Choroid plexus epithelial cell (primary cell): ENCODE data around the gene SPRED2.

Source experiments
- DNase-seq: peaks from one replicate; pipeline ENCODE4 v3.0.0-alpha.2; 2010; ENCODE audit warnings: low read depth
- H3K4me3 ChIP-seq: 2 replicates; pipeline ENCODE4 v1.5.1; 2011; ENCODE audit warnings: low read depth, mild to moderate bottlenecking, control low read depth, low read length, moderate library complexity
- TF ChIP-seq, protein P1 (sequence below): conservative IDR thresholded peaks from 2 replicates; pipeline ENCODE4 v1.5.1; 2011; ENCODE audit warnings: low read depth, mild to moderate bottlenecking, control low read depth, inconsistent platforms, low read length, moderate library complexity

The SPRED2 gene

GRCh38 chr2:65275141-65275915 lies 157.1 kb downstream of the SPRED2 start:
- TF ChIP-seq, protein P1, sequence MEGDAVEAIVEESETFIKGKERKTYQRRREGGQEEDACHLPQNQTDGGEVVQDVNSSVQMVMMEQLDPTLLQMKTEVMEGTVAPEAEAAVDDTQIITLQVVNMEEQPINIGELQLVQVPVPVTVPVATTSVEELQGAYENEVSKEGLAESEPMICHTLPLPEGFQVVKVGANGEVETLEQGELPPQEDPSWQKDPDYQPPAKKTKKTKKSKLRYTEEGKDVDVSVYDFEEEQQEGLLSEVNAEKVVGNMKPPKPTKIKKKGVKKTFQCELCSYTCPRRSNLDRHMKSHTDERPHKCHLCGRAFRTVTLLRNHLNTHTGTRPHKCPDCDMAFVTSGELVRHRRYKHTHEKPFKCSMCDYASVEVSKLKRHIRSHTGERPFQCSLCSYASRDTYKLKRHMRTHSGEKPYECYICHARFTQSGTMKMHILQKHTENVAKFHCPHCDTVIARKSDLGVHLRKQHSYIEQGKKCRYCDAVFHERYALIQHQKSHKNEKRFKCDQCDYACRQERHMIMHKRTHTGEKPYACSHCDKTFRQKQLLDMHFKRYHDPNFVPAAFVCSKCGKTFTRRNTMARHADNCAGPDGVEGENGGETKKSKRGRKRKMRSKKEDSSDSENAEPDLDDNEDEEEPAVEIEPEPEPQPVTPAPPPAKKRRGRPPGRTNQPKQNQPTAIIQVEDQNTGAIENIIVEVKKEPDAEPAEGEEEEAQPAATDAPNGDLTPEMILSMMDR, result no peak
- no peak overlapping the region for H3K4me3 ChIP-seq
- DNase-seq, result peak; percentile 29

DNA sequence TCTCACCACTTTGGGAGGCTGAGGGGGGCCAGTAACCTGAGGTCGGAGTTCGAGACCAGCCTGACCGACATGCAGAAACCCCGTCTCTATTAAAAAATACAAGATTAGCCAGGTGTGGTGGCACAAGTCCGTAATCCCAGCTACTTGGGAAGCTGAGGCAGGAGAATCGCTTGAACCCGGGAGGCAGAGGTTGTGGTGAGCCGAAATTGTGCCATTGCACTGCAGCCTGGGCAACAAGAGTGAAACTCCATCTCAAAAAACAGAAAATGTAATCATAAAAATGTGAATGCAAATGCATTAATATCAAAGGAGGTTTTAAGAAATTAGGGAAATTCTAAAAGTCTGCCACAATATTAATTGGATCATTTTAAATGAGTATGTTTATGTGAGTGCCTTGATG lies 159.1 kb downstream of the SPRED2 start:
- DNase-seq, result no peak
- TF ChIP-seq, protein P1, result no peak
- no peak overlapping the region for H3K4me3 ChIP-seq

- TF ChIP-seq, protein P1, result no peak
- DNase-seq, result no peak
These were observed 163.4 kb downstream of the SPRED2 start for GRCh38 chr2:65268957-65269356.

DNA sequence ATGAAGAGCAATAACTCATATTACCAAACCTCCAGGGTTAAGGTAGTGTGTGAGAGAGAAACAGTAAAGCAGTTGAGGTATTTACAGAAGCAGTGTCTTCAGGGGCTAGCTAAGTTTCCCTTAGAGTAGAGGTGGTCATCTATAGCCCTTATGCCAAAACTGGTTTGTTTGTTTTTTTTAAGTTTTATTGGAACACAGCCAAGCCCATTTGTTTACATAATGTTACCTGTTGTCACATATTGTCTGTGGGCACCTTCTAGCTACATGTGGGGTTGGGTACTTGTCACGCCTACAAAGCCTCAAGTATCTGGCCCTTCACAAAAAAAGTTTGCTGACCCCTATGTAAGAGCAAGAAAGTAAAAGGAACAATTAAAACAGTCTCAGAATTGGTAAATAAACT lies 165.4 kb downstream of the SPRED2 start:
- TF ChIP-seq, protein P1, result no peak
- no peak overlapping the region for H3K4me3 ChIP-seq
- no peak for DNase-seq

More at GRCh38 chr2:65268957-65269356, 163.4 kb downstream of the SPRED2 start:
- no peak overlapping the region for H3K4me3 ChIP-seq

DNA sequence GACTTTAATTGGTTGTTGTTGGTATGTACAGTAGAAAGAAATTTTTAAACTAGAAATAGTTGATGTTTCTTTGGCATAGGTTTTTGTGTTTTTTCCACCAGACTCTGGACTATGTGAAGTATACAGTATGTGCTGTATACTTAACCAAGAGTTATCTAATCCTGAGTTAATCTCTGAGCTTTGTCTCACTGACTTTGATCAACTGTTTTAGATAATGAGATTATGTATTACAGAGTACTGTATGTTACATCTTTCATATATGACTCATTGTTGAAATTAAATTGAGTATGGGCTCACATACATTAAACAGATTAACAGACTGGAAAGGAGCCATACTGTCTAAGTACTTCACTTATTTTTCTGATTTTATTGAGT lies 166.7 kb downstream of the SPRED2 start:
- TF ChIP-seq, protein P1, result no peak
- no peak for DNase-seq
- H3K4me3 ChIP-seq, result no peak overlapping the region

DNA sequence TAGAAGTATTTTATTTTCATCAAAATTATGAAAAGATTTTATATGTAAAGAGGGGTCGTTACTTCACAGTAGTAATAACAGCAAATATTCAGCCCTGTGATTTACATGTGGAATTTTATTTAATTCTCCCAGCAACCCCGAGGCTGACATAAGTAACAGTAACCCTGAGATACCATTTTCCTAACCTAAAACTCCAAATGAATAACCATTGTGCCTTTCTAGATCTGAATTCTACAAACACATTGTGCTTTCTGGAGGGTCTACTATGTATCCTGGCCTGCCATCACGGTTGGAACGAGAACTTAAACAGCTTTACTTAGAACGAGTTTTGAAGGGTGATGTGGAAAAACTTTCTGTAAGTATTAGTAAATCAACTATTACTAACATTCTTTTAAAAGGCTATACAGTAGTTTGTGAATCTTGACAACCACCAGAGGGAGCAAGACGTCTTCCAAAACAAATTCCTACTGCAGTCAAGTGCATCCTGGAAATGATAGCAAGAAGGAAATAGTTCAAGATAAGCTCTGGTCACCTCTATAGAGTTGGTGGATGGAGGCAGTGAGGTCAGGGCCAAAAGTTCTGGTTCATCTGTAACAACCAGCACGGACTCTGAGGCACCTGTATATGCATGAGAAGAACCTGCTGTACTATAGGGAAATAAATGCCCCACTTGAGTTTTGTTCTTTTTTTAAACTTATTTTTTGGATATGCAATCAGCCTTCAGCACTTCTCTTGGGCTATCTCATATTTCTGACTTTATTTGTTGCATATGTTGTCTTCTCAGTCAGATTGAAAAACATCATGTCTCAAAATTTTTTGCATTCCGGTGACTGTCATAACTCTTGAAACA lies 167.4 kb downstream of the SPRED2 start:
- DNase-seq, result peak; percentile 95

More for the DNA sequence above, 167.4 kb downstream of the SPRED2 start:
- H3K4me3 ChIP-seq, result no peak overlapping the region
- TF ChIP-seq, protein P1, result peak; percentile 74
